ENCODE measurements around the gene PBX4.
"Not testable (repeated sequence)": the region's sequence is repeated elsewhere in the genome, so short reads cannot be mapped to it uniquely, and the experiment has no call there.

DNA sequence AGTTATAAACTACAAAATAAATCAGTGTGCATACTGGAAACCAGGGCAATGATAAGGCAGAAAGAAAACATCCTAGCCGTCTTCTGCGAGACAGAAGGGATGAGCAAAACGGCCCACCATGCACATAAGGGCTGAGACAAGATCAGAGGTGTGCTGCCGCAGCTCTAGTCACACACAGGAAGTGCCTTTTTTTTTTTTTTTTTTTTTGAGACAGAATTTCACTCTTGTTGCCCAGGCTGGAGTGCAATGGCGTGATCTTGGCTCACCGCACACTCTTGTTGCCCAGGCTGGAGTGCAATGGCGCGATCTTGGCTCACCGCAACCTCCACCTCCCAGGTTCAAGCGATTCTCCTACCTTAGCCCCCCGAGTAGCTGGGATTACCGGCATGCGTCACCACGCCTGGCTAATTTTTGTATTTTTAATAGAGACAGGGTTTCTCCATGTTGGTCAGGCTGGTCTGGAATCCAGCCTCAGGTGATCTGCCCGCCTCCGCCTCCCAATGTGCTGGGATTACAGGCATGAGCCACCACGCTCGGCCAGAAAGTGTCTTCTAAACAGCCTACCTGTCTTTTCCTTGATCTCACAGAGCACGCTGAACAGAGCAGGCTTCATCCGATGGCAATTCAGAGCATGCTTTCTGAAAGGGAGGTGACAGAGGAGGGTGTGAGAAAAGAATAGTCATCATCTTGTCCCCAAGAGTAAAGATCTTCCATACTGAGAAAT is 19.6 kb downstream of the PBX4 start:
- not testable (repeated sequence) for TF ChIP-seq HCFC1 (IDR thresholded peaks at IDR 0.05; ENCODE audit: low read length); BRCA1 (IDR thresholded peaks at IDR 0.05; ENCODE audit: low read depth, low read length); RFX5 (IDR thresholded peaks at IDR 0.05; ENCODE audit: low read depth, low read length); JUND (IDR thresholded peaks at IDR 0.05; ENCODE audit: low read depth, low read length); KDM1A (IDR thresholded peaks at IDR 0.05; ENCODE audit: borderline replicate concordance); FOS (IDR thresholded peaks at IDR 0.05; ENCODE audit: borderline replicate concordance, extremely low read depth, insufficient read length); EZH2 (IDR thresholded peaks at IDR 0.05; ENCODE audit: borderline replicate concordance, control insufficient read depth, low read depth, low read length); MTA3 (IDR thresholded peaks at IDR 0.05; ENCODE audit: borderline replicate concordance, low read length); CHD2 (IDR thresholded peaks at IDR 0.05; ENCODE audit: borderline replicate concordance, low read depth, low read length); NBN (IDR thresholded peaks at IDR 0.05)
- TF ChIP-seq, protein P1, sequence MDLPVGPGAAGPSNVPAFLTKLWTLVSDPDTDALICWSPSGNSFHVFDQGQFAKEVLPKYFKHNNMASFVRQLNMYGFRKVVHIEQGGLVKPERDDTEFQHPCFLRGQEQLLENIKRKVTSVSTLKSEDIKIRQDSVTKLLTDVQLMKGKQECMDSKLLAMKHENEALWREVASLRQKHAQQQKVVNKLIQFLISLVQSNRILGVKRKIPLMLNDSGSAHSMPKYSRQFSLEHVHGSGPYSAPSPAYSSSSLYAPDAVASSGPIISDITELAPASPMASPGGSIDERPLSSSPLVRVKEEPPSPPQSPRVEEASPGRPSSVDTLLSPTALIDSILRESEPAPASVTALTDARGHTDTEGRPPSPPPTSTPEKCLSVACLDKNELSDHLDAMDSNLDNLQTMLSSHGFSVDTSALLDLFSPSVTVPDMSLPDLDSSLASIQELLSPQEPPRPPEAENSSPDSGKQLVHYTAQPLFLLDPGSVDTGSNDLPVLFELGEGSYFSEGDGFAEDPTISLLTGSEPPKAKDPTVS (IDR thresholded peaks at IDR 0.05; ENCODE audit: low read depth, low read length), result not testable (repeated sequence)
- TF ChIP-seq, protein P2, sequence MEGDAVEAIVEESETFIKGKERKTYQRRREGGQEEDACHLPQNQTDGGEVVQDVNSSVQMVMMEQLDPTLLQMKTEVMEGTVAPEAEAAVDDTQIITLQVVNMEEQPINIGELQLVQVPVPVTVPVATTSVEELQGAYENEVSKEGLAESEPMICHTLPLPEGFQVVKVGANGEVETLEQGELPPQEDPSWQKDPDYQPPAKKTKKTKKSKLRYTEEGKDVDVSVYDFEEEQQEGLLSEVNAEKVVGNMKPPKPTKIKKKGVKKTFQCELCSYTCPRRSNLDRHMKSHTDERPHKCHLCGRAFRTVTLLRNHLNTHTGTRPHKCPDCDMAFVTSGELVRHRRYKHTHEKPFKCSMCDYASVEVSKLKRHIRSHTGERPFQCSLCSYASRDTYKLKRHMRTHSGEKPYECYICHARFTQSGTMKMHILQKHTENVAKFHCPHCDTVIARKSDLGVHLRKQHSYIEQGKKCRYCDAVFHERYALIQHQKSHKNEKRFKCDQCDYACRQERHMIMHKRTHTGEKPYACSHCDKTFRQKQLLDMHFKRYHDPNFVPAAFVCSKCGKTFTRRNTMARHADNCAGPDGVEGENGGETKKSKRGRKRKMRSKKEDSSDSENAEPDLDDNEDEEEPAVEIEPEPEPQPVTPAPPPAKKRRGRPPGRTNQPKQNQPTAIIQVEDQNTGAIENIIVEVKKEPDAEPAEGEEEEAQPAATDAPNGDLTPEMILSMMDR (IDR thresholded peaks at IDR 0.05 in 2 of 3, conservative IDR thresholded peaks at IDR 0.05 in 1 of 3; ENCODE audit: control insufficient read depth in 2 of 3, extremely low read depth in 1 of 3, insufficient read depth in 1 of 3, low read depth in 3 of 3, low read length in 3 of 3), result not testable (repeated sequence)
- TF ChIP-seq POLR2A (IDR thresholded peaks at IDR 0.05; ENCODE audit: low read depth, low read length) (peak; percentile 44; the same call in 1 of the 2 replicates), ZNF384 (IDR thresholded peaks at IDR 0.05; ENCODE audit: borderline replicate concordance, low read depth, low read length) (peak; percentile 80)
